ENCODE data around the gene BICDL1.

DNA sequence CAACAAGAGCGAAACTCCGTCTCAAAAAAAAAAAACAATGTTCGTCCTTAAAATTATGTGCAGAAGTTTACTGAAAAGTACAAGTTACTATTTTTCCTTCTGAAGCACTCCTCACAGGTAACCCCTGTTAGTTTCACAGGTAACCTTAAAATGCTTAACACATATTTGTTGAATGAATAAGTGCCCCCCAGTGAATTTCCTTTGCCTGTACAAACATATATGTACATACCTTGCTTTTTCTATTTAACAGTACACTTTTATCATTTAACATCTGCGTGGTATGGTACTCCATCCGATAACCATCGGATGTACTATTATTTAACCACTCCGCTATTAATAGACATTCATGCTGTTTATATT lies 128.9 kb downstream of the BICDL1 start:
- TF ChIP-seq, protein P1, sequence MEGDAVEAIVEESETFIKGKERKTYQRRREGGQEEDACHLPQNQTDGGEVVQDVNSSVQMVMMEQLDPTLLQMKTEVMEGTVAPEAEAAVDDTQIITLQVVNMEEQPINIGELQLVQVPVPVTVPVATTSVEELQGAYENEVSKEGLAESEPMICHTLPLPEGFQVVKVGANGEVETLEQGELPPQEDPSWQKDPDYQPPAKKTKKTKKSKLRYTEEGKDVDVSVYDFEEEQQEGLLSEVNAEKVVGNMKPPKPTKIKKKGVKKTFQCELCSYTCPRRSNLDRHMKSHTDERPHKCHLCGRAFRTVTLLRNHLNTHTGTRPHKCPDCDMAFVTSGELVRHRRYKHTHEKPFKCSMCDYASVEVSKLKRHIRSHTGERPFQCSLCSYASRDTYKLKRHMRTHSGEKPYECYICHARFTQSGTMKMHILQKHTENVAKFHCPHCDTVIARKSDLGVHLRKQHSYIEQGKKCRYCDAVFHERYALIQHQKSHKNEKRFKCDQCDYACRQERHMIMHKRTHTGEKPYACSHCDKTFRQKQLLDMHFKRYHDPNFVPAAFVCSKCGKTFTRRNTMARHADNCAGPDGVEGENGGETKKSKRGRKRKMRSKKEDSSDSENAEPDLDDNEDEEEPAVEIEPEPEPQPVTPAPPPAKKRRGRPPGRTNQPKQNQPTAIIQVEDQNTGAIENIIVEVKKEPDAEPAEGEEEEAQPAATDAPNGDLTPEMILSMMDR (conservative IDR thresholded peaks at IDR 0.05) = no peak
- TF ChIP-seq EZH2 (IDR thresholded peaks at IDR 0.05; ENCODE audit: low read depth) = no peak

All from PC-9 (cell line).